ENCODE results near the gene YIPF4. TPM values are rescaled to one million over a fixed set of nuclear protein-coding genes. Genes with fewer than 3 reads are reported as not detected.
"Not testable (repeated sequence)": the region's sequence is repeated elsewhere in the genome, so short reads cannot be mapped to it uniquely, and the experiment has no call there.

The YIPF4 gene
- total RNA-seq, 2 experiments from 2014 or later = 36.5 to 39.7 TPM

GRCh38 chr2:32260376-32260775 lies 17.3 kb upstream of the YIPF4 start:
- Mint-ChIP-seq H3K9me3 (no peaks in the 10 kb centered on the region), H3K36me3 (ENCODE audit: low read depth) (no peaks in the 10 kb centered on the region), H3K27ac (no peak overlapping the region), H3K27me3 (ENCODE audit: low read depth) (no peaks in the 10 kb centered on the region), H3K4me1 (ENCODE audit: low read depth) (peaks cover 3% of the 10 kb centered on the region), H3K4me3 (no peak overlapping the region)
- DNase-seq = no peak
- CTCF ChIA-PET = interaction anchor here (0.6 kb wide), 1 partner anchor 57 kb away, joined by 4 read pairs; no protein-coding TSS in a partner anchor
- intact Hi-C loops (cut with micrococcal nuclease) = no loop called here

- CTCF ChIA-PET = no interaction called here
- Mint-ChIP-seq H3K27ac (no peak overlapping the region), H3K4me1 (ENCODE audit: low read depth) (peaks cover 3% of the 10 kb centered on the region), H3K36me3 (ENCODE audit: low read depth) (no peaks in the 10 kb centered on the region), H3K9me3 (no peaks in the 10 kb centered on the region), H3K4me3 (no peak overlapping the region), H3K27me3 (ENCODE audit: low read depth) (no peaks in the 10 kb centered on the region)
- no peak for DNase-seq
- intact Hi-C loops (cut with micrococcal nuclease) = no loop called here
Measured at GRCh38 chr2:32262105-32262504, 15.6 kb upstream of the YIPF4 start.

- Mint-ChIP-seq H3K4me3 (peak within 1 kb of the TSS; percentile 37), H3K4me1 (ENCODE audit: low read depth) (peaks cover 3% of the 10 kb centered on the region), H3K36me3 (ENCODE audit: low read depth) (no peaks in the 10 kb centered on the region), H3K9me3 (no peaks in the 10 kb centered on the region), H3K27ac (peak within 1 kb of the TSS; percentile 51), H3K27me3 (ENCODE audit: low read depth) (no peaks in the 10 kb centered on the region)
- CTCF ChIA-PET = no interaction called here
- no peak for DNase-seq
- intact Hi-C loops (cut with micrococcal nuclease) = no loop called here
Measured at GRCh38 chr2:32264422-32265105, 13.1 kb upstream of the YIPF4 start, which contains the start of gene NLRC4. TSS of gene NLRC4 (minus strand) at chr2:32264886. CDS start at chr2:32256775, 8,111 bp downstream.

DNA sequence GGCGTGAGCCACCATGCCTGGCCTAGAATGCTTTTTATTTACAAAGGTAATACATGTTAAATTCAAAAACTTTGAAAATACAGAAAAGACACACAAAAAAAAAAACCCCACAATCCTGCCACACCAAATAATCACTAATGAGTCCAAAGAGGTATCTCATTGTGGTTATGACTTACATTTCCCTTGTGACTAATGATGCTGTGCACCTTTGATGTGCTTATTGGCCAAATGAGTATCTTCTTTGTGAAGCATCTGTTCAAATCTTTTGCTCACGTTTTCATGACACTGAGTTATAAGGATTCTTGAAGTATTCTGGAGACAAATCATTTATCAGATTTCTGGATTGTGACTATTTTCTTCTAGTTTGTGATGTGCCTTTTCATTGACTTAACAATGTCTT lies 6.6 kb upstream of the YIPF4 start:
- H3K27me3 Mint-ChIP-seq (ENCODE audit: low read depth) = no peaks in the 10 kb centered on the region
- intact Hi-C loops (cut with micrococcal nuclease) = loop anchor here (10.0 kb wide), 1 partner anchor 324 kb away; no protein-coding TSS in a partner anchor
- no peak overlapping the region for H3K27ac Mint-ChIP-seq
- no peaks in the 10 kb centered on the region for H3K9me3 Mint-ChIP-seq
- no peaks in the 10 kb centered on the region for H3K4me1 Mint-ChIP-seq (ENCODE audit: low read depth)
- no peaks in the 10 kb centered on the region for H3K36me3 Mint-ChIP-seq (ENCODE audit: low read depth)
- no peak for DNase-seq
- H3K4me3 Mint-ChIP-seq = no peak overlapping the region
- CTCF ChIA-PET = no interaction called here

- DNase-seq = no peak
- intact Hi-C loops (cut with micrococcal nuclease) = loop anchor here (10.0 kb wide), 1 partner anchor 323 kb away; no protein-coding TSS in a partner anchor
- Mint-ChIP-seq H3K4me3 (no peak overlapping the region), H3K36me3 (ENCODE audit: low read depth) (no peaks in the 10 kb centered on the region), H3K4me1 (ENCODE audit: low read depth) (peaks cover 3% of the 10 kb centered on the region), H3K27ac (no peak overlapping the region), H3K27me3 (ENCODE audit: low read depth) (no peaks in the 10 kb centered on the region), H3K9me3 (no peaks in the 10 kb centered on the region)
- CTCF ChIA-PET = interaction anchor here (0.6 kb wide), 2 partner anchors 17 to 1535 kb away, joined by 3 read pairs; no protein-coding TSS in a partner anchor
Measured at GRCh38 chr2:32272279-32272678, 5.4 kb upstream of the YIPF4 start.

GRCh38 chr2:32274289-32274688 lies 3.4 kb upstream of the YIPF4 start:
- CTCF ChIA-PET = no interaction called here
- DNase-seq = no peak
- Mint-ChIP-seq H3K4me3 (no peak overlapping the region), H3K27ac (no peak overlapping the region), H3K4me1 (ENCODE audit: low read depth) (peaks cover 10% of the 10 kb centered on the region), H3K36me3 (ENCODE audit: low read depth) (no peaks in the 10 kb centered on the region), H3K27me3 (ENCODE audit: low read depth) (no peaks in the 10 kb centered on the region), H3K9me3 (no peaks in the 10 kb centered on the region)
- intact Hi-C loops (cut with micrococcal nuclease) = loop anchor here (10.0 kb wide), 1 partner anchor 321 kb away; no protein-coding TSS in a partner anchor

DNA sequence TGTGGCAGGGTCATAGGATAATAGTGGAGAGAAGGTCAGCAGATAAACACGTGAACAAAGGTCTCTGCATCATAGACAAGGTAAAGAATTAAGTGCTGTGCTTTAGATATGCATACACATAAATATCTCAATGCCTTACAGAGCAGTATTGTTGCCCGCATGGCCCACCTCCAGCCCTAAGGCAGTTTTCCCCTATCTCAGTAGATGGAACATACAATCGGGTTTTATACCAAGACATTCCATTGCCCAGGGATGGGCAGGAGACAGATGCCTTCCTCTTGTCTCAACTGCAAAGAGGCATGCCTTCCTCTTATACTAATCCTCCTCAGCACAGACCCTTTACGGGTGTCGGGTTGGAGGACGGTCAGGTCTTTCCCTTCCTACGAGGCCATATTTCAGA lies 1.9 kb upstream of the YIPF4 start:
- H3K27ac Mint-ChIP-seq; CTCF ChIA-PET; H3K36me3 Mint-ChIP-seq (ENCODE audit: low read depth); H3K9me3 Mint-ChIP-seq; H3K27me3 Mint-ChIP-seq (ENCODE audit: low read depth); H3K4me3 Mint-ChIP-seq; DNase-seq: not testable (repeated sequence)
- H3K4me1 Mint-ChIP-seq (ENCODE audit: low read depth) = peaks cover 18% of the 10 kb centered on the region
- intact Hi-C loops (cut with micrococcal nuclease) = loop anchor here (2.0 to 10.0 kb wide), 3 partner anchors 213 to 319 kb away; partner anchors contain the start of genes MEMO1 and SPAST

DNA sequence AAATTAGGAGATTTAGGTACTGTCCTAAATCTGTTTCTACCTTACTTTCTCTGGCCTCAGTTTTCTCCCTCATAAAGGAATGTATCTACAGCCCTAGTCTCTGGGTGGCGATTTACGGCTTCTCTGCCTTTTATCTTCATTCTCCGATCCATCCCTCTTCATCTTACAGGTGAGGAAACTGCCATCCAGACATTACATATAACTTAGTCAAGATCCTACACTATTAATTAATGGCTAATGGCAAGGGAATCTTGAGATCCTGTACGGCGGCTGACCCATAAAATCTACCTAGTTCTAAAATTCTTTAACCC lies 386 bp upstream of the YIPF4 start:
- no peaks in the 10 kb centered on the region for H3K27me3 Mint-ChIP-seq (ENCODE audit: low read depth)
- H3K36me3 Mint-ChIP-seq (ENCODE audit: low read depth) = peaks cover 7% of the 10 kb centered on the region
- no peaks in the 10 kb centered on the region for H3K9me3 Mint-ChIP-seq
- H3K4me3 Mint-ChIP-seq = peak overlapping the region; percentile 84
- intact Hi-C loops (cut with micrococcal nuclease) = loop anchor here (1.0 to 10.0 kb wide), 6 partner anchors 8 to 317 kb away; partner anchors contain the start of genes BIRC6, MEMO1, SLC30A6 and SPAST
- peaks cover 22% of the 10 kb centered on the region for H3K4me1 Mint-ChIP-seq (ENCODE audit: low read depth)
- CTCF ChIA-PET = no interaction called here
- DNase-seq = no peak
- peak overlapping the region; percentile 93 for H3K27ac Mint-ChIP-seq

DNA sequence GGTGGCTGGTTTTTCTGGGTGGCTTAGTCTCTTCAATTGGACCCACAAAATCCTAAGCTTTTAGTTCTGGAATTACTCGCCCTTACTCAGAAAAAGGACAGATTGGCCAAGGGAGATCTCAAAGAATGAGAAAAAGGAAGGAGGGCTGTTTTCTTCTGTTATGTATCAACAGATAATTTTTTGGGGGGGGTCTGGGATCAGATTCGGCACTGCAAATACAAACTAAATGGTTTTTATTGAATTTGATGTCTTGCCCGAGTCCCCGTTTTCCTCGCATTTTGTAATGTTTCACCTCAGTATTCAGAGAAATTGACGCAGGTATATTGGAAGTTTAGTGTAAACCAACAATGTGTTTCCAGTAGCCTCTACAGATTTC lies 762 bp downstream of the YIPF4 start:
- peak overlapping the region; percentile 84 for H3K4me3 Mint-ChIP-seq
- H3K4me1 Mint-ChIP-seq (ENCODE audit: low read depth) = peaks cover 26% of the 10 kb centered on the region
- DNase-seq = no peak
- intact Hi-C loops (cut with micrococcal nuclease) = loop anchor here (10.0 kb wide), 1 partner anchor 316 kb away; no protein-coding TSS in a partner anchor
- peaks cover 13% of the 10 kb centered on the region for H3K36me3 Mint-ChIP-seq (ENCODE audit: low read depth)
- H3K27me3 Mint-ChIP-seq (ENCODE audit: low read depth) = no peaks in the 10 kb centered on the region
- H3K27ac Mint-ChIP-seq = peak overlapping the region; percentile 68
- CTCF ChIA-PET = no interaction called here
- H3K9me3 Mint-ChIP-seq = no peaks in the 10 kb centered on the region

GRCh38 chr2:32284321-32284720 lies 6.6 kb downstream of the YIPF4 start:
- Mint-ChIP-seq H3K36me3 (ENCODE audit: low read depth) (peaks cover 20% of the 10 kb centered on the region), H3K4me3 (no peak overlapping the region), H3K27ac (peak overlapping the region; percentile 37), H3K27me3 (ENCODE audit: low read depth) (no peaks in the 10 kb centered on the region), H3K4me1 (ENCODE audit: low read depth) (peaks cover 51% of the 10 kb centered on the region), H3K9me3 (no peaks in the 10 kb centered on the region)
- CTCF ChIA-PET = no interaction called here
- DNase-seq = peak; percentile 29
- intact Hi-C loops (cut with micrococcal nuclease) = no loop called here

DNA sequence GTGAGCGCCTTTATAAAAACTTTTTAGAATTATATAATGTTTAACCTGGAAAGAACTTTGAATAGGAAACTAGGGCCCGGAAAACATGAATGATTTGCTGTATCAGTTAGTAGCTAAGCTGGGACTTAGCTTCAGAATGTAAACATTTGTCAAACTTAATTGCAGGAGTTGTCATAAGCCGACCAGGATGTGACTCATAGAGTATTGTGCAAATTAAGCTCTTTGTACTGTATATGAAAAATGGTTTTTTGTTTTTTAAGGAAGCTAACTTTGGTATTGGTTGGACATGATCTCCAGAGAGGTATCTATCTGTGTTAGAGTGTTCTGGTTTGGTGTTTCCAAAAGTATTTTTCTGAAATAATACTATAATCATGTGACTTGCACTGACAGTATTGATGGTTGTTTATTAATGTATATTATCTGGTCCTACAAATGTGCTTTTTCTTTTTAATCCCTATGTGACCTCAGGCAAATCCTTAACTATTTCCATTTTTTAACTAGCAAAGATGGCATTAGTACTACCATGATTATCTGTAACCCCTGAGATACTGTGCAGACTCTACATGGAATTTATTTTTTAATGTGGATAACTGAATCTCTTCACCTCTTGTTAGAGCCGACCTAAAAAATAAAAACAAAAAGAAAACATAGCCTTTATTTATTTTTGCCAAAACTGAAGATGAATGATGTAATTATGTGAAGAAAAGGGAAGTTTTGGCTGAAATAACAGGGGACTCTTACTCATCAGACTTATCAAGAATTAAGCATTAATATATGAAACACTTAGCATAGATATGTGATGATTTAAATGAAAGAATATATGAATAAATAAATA lies 11.7 kb downstream of the YIPF4 start:
- Mint-ChIP-seq H3K9me3 (peaks cover 2% of the 10 kb centered on the region), H3K36me3 (ENCODE audit: low read depth) (peaks cover 10% of the 10 kb centered on the region), H3K27me3 (ENCODE audit: low read depth) (no peaks in the 10 kb centered on the region), H3K27ac (peak overlapping the region; percentile 32), H3K4me1 (ENCODE audit: low read depth) (peaks cover 33% of the 10 kb centered on the region), H3K4me3 (no peak overlapping the region)
- CTCF ChIA-PET = no interaction called here
- no peak for DNase-seq
- intact Hi-C loops (cut with micrococcal nuclease) = no loop called here

- no peaks in the 10 kb centered on the region for H3K27me3 Mint-ChIP-seq (ENCODE audit: low read depth)
- intact Hi-C loops (cut with micrococcal nuclease) = no loop called here
- no peak overlapping the region for H3K27ac Mint-ChIP-seq
- peaks cover 2% of the 10 kb centered on the region for H3K9me3 Mint-ChIP-seq
- peaks cover 28% of the 10 kb centered on the region for H3K4me1 Mint-ChIP-seq (ENCODE audit: low read depth)
- no peak for DNase-seq
- H3K4me3 Mint-ChIP-seq = no peak overlapping the region
- CTCF ChIA-PET = no interaction called here
- H3K36me3 Mint-ChIP-seq (ENCODE audit: low read depth) = peaks cover 7% of the 10 kb centered on the region
Measured at GRCh38 chr2:32290000-32290339, 12.3 kb downstream of the YIPF4 start.

GRCh38 chr2:32291746-32292145 lies 14.0 kb downstream of the YIPF4 start:
- no peak overlapping the region for H3K4me3 Mint-ChIP-seq
- peaks cover 21% of the 10 kb centered on the region for H3K4me1 Mint-ChIP-seq (ENCODE audit: low read depth)
- peaks cover 13% of the 10 kb centered on the region for H3K36me3 Mint-ChIP-seq (ENCODE audit: low read depth)
- CTCF ChIA-PET = no interaction called here
- peaks cover 2% of the 10 kb centered on the region for H3K9me3 Mint-ChIP-seq
- H3K27ac Mint-ChIP-seq = no peak overlapping the region
- no peaks in the 10 kb centered on the region for H3K27me3 Mint-ChIP-seq (ENCODE audit: low read depth)
- DNase-seq = no peak
- intact Hi-C loops (cut with micrococcal nuclease) = no loop called here

All from activated naive CD4-positive, alpha-beta T cell treated with anti-CD3 and anti-CD28 coated beads for 36 hours (primary cell).